COLO829 (cell line): ENCODE data around the gene HSPA6.
"Not testable (repeated sequence)": the region's sequence is repeated elsewhere in the genome, so short reads cannot be mapped to it uniquely, and the experiment has no call there.

Source experiments
- DNase-seq: peaks from one replicate; pipeline ENCODE4 v3.0.0; 2012; ENCODE audit warnings: low spot score

HSPA6 gene

GRCh38 chr1:161532644-161533567 lies 8.6 kb downstream of the HSPA6 start:
- DNase-seq = peak; percentile 43

GRCh38 chr1:161537068-161537669 lies 12.8 kb downstream of the HSPA6 start:
- not testable (repeated sequence) for DNase-seq

GRCh38 chr1:161538925-161539479 lies 14.7 kb downstream of the HSPA6 start:
- DNase-seq = not testable (repeated sequence)

- DNase-seq = peak; percentile 76
Observed at GRCh38 chr1:161539731-161540569, 15.6 kb downstream of the HSPA6 start.

GRCh38 chr1:161540570-161540960 lies 16.2 kb downstream of the HSPA6 start:
- DNase-seq = not testable (repeated sequence)

GRCh38 chr1:161542091-161542559 lies 17.8 kb downstream of the HSPA6 start:
- DNase-seq = not testable (repeated sequence)

GRCh38 chr1:161543125-161543524 lies 18.8 kb downstream of the HSPA6 start:
- not testable (repeated sequence) for DNase-seq

- DNase-seq = not testable (repeated sequence)
Observed at GRCh38 chr1:161545005-161545731, 20.8 kb downstream of the HSPA6 start.

GRCh38 chr1:161547995-161548741 lies 23.8 kb downstream of the HSPA6 start:
- not testable (repeated sequence) for DNase-seq

- not testable (repeated sequence) for DNase-seq
Observed at GRCh38 chr1:161548749-161549406, 24.5 kb downstream of the HSPA6 start.

- no peak for DNase-seq
Observed at GRCh38 chr1:161549652-161550051, 25.3 kb downstream of the HSPA6 start, which contains the start of gene FCGR3A. TSS of gene FCGR3A (minus strand) at chr1:161549818. CDS start at chr1:161549736, 82 bp downstream.

GRCh38 chr1:161550942-161551341 lies 26.6 kb downstream of the HSPA6 start:
- DNase-seq = not testable (repeated sequence)

GRCh38 chr1:161553631-161554030 lies 29.3 kb downstream of the HSPA6 start:
- DNase-seq = not testable (repeated sequence)

- DNase-seq = not testable (repeated sequence)
Observed at GRCh38 chr1:161554340-161554739, 30.0 kb downstream of the HSPA6 start.

GRCh38 chr1:161554815-161555417 lies 30.6 kb downstream of the HSPA6 start:
- DNase-seq = not testable (repeated sequence)

- DNase-seq = not testable (repeated sequence)
Observed at GRCh38 chr1:161556143-161556542, 31.8 kb downstream of the HSPA6 start.

- not testable (repeated sequence) for DNase-seq
Observed at GRCh38 chr1:161556990-161557389, 32.6 kb downstream of the HSPA6 start.

- DNase-seq = not testable (repeated sequence)
Observed at GRCh38 chr1:161557506-161558450, 33.4 kb downstream of the HSPA6 start.
